NCI-H1048 (cell line): ENCODE data around the gene ZNF225.
A peak's percentile ranks its signal among the peaks of the same experiment; 100 is the strongest.
"Not testable (repeated sequence)": the region's sequence is repeated elsewhere in the genome, so short reads cannot be mapped to it uniquely, and the experiment has no call there.

Source experiments
- DNase-seq: peaks from one replicate; lab custom pipeline; 2025; lab: John Stamatoyannopoulos, UW

The ZNF225 gene

GRCh38 chr19:44113138-44113783 is at the start of gene ZNF225:
TSS of gene ZNF225 (plus strand) at chr19:44113399. CDS start at chr19:44115828, 2,429 bp downstream.
- peak; percentile 98 for DNase-seq

DNA sequence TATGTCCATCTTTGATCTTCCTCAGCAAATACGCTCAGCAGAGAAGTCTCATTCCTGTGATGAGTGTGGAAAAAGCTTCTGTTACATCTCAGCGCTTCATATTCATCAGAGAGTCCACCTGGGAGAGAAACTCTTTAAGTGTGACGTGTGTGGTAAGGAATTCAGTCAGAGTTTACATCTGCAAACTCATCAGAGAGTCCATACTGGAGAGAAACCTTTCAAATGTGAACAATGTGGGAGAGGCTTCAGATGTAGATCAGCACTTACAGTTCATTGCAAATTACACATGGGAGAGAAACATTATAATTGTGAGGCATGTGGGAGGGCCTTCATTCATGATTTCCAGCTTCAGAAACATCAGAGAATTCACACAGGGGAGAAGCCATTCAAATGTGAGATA is 46.9 kb upstream of the ZNF225 start:
- no peak for DNase-seq

DNA sequence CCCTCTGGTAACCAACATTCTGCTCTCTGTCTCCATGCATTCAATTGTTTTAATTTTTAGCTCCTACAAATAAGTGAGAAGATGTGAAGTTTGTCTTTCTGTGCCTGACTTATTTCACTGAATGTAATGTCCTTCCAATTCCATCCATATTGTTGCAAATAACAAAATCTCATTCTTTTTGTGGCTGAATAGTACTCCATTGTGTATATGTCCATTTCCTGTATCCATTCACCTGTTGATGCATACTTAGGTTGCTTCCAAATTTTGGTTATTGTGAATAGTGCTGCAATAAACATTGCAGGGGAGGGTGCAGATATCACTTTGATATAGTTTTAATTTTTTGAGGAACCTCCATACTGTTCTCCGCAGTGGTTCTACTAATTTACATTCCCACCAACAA is 43.8 kb upstream of the ZNF225 start:
- DNase-seq: no peak

DNA sequence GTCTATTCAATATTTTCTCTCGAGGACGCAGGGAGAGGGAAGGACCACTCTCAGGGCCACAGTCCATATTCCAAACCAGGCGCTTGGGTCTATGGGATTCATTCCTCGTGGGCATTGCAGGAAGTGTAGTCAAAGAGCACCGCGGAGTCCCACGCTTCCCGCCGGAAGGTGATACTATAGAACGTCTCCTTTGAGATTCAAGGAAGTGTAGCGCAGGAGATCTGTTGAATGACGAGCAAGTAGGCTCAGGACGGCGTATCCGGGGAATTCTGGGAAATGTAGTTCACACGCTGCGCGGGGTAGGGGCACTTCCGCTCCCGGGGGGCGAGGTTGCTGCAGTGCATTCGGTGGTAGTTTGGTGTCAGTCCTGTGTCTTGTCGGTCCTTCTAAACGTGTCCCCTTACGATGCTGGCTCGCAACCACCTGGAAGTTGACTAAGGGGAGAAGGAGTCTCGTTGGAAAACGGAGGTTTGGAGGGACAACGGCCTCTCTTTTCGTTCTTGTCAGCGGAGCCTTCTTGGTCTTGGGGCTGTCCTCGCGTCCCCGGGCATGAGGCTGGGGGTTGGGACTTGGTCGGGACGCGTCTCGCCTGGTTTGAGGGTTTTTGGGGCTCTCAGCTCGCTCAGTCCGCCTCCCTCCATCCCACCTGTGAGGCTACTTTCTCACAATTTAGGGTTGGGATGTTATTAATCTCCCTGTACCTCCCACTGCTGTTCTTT is 41.2 kb upstream of the ZNF225 start, which contains the start of gene ZNF284:
Gene ZNF284, plus strand, starts transcription at position 336 of the 719 bp plus-strand sequence. CDS start 4,231 bp downstream, outside the sequence.
- no peak for DNase-seq

GRCh38 chr19:44072543-44073401 is 40.4 kb upstream of the ZNF225 start:
- no peak for DNase-seq

DNA sequence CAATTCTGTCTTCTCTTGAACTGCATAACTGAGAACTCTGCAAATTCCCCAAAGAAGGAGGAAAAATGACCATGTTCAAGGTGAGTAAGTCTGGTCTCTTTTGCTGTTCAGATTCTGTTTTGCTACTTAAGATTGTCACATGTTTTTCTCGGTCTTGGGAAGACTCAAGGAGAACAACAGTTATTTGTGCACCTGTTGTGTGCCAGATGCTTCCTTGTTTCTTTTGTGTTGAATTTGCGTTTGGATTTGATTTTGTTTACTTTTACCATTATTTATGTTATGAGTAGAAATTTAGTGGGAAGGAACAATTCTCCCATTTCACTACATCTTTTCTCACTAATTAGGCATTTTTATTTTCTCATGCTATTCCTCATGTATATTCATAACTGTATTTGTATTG is 36.9 kb upstream of the ZNF225 start:
- no peak for DNase-seq

DNA sequence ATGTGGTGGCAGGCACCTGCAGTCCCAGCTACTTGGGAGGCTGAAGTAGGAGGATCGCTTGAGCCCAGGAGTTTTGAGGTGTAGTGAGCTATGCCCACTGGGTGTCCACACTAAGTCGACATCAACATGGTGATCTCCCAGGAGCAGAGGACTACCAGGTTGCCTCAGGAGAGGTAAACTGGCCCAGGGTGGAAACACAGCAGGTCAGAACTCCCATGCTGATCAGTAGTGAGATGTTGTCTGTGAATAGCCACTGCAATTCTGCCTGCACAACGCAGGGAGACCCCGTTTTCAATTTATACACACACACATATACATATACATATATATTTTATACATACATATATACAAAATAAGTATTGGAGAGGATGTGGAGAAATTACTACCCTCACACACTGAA is 21.1 kb upstream of the ZNF225 start:
- DNase-seq: no peak

DNA sequence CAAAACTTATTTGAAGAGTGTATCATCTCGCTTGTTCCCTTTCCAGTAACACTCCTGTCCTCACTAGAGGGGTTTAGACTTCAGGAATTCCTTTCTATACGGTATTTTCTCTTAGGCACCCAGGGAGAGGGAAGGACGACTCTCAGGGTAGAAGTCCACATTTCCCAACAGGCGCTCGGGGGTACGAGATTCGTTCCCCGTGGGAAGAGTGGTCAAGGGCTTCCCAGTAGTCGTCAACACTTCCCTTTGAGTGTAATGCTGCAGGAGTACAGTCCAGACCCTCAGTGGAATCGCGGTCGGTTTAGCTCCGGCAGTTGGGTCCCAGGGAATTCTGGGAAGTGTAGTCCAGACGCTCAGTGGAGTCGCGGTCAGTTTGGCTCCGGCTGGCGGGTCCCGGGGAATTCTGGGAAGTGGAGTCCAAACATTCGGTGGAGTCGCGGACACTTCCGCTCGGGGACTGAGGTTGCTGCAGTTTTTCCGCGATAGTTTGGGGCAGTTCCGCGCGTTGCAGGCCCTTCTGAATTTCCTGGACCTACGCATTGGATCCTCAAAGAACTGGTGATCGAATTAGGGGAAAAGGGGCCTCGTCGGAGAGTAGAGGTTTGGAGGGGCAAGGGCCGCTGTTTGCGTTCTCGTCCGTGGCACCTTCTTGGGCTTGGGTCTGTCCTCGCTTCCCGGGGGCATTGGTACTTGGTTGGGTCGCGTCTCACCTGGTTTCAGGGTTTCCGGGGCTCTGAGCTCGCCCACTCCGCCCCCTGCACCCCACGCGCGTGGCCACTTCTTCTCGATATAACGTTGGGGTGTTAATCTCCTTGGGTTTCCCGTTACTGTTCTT is 19.1 kb upstream of the ZNF225 start, which contains the start of gene ZNF224:
Gene ZNF224, plus strand, starts transcription at position 431 of the 835 bp plus-strand sequence. CDS start 3,513 bp downstream, outside the sequence.
- peak; percentile 72 for DNase-seq

DNA sequence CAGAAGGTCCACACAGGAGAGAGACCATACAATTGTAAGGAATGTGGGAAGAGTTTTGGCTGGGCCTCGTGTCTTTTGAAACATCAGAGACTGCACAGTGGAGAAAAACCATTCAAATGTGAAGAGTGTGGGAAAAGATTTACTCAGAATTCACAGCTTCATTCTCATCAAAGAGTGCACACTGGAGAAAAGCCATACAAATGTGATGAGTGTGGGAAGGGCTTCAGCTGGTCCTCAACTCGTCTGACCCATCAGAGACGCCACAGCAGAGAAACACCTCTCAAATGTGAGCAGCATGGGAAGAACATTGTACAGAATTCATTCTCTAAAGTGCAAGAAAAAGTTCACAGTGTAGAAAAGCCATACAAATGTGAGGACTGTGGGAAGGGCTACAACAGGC is 5.4 kb upstream of the ZNF225 start:
- no peak for DNase-seq

- no peak for DNase-seq
These were observed 3.7 kb upstream of the ZNF225 start for GRCh38 chr19:44109458-44109857.

GRCh38 chr19:44111910-44112463 is 1.2 kb upstream of the ZNF225 start:
- peak; percentile 48 for DNase-seq

DNA sequence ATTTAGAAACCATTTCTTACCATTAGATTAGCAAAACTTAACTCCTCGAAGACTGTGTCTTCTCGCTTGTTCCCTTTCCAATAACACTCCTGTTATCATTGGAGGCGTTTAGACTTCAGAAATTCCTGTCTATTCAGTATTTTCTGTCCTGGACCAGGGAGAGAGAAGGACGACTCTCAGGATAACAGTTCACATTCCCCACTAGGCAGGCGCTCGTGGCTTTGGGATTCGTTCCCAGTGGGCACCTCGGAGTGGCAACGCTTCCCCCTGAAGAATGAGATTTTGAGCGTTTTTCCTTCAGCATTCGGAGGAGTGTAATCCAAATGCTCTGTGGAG is 429 bp upstream of the ZNF225 start:
- DNase-seq: no peak

GRCh38 chr19:44113784-44114390 is 688 bp downstream of the ZNF225 start:
- DNase-seq: no peak

DNA sequence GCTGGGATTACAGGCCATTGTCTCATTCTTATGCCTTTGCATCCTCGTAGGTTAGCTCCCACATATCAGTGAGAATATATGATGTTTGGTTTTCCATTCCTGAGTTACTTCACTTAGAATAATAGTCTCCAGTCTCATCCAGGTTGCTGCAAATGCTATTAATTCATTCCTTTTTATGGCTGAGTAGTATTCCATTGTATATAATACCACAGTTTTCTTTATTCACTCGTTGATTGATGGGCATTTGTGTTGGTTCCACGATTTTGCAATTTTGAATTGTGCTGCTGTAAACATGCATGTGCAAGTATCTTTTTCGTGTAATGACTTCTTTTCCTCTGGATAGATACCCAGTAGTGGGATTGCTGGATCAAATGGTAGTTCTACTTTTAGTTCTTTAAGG is 8.0 kb downstream of the ZNF225 start:
- not testable (repeated sequence) for DNase-seq

GRCh38 chr19:44131955-44132354 is 18.8 kb downstream of the ZNF225 start:
- DNase-seq: no peak

DNA sequence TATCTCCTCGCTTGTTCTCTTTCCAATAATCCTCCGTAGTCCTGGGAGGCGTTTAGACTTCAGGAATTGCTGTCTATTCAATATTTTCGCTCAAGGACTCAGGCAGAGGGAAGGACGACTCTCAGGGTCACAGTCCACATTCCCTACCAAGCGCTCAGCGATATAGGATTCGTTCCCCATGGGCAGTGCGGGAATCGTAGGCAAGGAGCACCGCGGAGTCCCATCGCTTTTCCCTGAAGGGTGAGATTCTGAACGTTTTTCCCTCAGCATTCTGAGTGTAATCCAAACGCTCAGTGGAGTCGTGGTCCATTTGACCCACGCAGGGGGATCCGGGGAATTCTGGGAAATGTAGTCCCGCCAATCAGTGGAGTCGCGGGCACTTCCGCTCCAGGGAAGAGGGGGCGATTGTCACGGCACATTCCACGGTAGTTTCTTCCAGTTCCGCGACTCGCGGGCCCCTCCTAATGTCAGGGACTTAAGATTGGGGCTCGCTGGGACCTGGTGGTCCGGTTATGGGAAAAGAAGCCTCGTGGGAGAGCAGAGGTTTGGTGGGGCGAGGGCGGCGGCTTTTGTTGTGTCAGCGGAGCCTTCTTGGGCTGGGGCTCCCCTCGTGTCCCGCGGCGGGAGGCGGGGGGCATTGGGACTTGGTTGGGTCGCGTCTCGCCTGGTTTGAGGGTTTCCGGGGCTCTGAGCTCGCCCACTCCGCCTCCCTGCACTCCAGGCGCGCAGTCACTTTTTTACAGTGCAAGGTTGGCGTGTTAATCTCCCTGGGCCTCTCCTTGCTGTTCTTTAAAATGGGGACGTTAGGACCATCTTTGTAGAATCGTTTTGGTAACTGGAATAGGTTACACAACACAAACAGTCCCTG is 28.2 kb downstream of the ZNF225 start, which contains the start of gene ZNF234:
Gene ZNF234, plus strand, starts transcription at position 364 of the 868 bp plus-strand sequence. CDS start 3,079 bp downstream, outside the sequence.
- no peak for DNase-seq

DNA sequence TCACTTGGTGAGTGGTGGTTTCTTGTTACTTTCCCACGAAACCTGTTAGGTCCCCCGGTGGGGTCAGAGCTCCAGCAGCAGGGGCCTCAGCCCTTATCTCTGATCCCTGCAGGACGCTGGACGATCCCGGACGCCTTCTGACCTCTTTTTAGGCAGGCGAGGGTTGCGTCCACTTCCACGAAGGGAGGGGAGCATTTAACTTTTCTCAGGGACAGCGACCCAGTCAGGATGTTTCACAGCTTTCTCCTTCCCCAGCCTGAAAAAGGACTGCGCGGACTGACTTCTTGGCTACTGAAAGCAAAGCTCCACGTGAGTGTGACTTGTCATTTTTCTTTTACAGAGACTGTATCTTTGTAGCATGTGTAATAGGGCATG is 28.8 kb downstream of the ZNF225 start:
- DNase-seq: no peak

GRCh38 chr19:44149776-44150175 is 36.6 kb downstream of the ZNF225 start:
- no peak for DNase-seq

- no peak for DNase-seq
These were observed 38.3 kb downstream of the ZNF225 start for GRCh38 chr19:44151491-44151890.

DNA sequence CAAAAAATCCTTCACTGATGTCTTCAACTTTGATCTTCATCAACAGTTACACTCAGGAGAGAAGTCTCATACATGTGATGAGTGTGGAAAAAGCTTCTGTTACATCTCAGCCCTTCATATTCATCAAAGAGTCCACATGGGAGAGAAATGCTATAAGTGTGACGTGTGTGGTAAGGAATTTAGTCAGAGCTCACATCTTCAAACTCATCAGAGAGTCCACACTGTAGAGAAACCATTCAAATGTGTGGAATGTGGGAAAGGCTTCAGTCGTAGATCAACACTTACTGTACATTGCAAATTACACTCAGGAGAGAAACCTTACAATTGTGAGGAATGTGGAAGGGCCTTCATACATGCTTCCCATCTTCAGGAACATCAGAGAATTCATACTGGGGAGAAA is 43.3 kb downstream of the ZNF225 start:
- DNase-seq: no peak
